A549 treated with CpdA at 1 μM for 4 hours (cell line): ENCODE measurements around the gene PAPSS1. TPM values are rescaled to one million over a fixed set of nuclear protein-coding genes. Genes with fewer than 3 reads are reported as not detected.

Experiments
- total RNA-seq: library from RNA; stranded (reverse); fragments of 200-300 nt; extraction: Qiagen RNA extraction; gene quantifications from 5 replicates; pipeline ENCODE4 v1.2.3, GENCODE V29; 2022; ENCODE audit warnings: low read depth

PAPSS1 gene
- total RNA-seq = 24.1 to 33.8 TPM (median 28.1 TPM) in 5 replicates

DNA sequence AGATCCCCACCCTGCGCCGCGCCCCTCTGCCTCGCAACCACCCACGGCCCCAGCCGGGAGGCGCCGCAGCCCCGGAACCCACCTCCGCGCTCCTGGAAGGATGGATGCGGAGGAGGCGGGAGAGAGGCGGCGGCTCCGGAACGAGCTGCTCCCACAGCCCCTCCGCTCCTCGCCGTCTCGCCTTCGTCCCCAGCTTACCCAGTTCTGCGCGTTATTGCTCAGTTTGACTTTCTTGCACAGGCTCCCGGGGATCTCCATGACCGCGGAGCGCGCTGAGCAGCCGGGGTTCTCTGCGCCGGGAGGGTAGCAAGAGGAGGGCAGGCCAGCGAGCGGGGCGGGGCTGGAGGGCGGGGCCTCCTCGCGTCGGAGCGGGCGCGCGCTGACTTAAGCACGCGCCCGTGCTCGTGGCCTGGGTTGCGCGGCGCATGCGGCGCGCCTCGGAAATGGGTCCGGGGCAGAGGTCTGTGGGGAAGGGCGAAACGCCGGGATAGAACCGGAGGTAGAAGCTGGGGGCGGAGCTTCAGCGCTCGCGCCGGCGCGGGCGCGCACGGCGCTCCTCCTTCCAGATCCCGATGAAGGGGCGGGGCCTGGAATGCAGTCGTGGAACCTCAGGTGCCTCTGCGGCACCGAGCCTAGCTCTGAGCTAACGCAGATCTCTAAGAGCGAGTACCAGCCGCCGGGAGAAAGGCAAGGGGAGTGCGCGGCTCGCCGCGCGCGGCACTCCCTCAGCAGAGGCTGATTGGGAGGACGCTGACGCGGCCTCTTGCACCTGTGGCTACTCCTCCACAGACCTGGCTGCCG is at the start of gene PAPSS1:
Gene PAPSS1 (minus strand): TSS at position 313 of the 801 bp plus-strand sequence. CDS start 55 bp downstream, at position 258.

Other genes starting within 250 kb of the PAPSS1 start
- gene SGMS2, start 104.7 kb upstream of the PAPSS1 start, total RNA-seq = 14.6 to 22.7 TPM (median 19.9 TPM) in 5 replicates
- gene CYP2U1, start 211.3 kb upstream of the PAPSS1 start, total RNA-seq = 1.2 to 1.8 TPM (median 1.6 TPM) in 5 replicates